Activated T-cell treated with anti-CD3 and anti-CD28 coated beads for 48 hours (primary cell): ENCODE data around the gene ERF.

Experiments
- DNase-seq: peaks from one replicate; pipeline ENCODE4 v3.0.0-alpha.2; 2020; ENCODE audit warnings: low read depth

ERF gene

DNA sequence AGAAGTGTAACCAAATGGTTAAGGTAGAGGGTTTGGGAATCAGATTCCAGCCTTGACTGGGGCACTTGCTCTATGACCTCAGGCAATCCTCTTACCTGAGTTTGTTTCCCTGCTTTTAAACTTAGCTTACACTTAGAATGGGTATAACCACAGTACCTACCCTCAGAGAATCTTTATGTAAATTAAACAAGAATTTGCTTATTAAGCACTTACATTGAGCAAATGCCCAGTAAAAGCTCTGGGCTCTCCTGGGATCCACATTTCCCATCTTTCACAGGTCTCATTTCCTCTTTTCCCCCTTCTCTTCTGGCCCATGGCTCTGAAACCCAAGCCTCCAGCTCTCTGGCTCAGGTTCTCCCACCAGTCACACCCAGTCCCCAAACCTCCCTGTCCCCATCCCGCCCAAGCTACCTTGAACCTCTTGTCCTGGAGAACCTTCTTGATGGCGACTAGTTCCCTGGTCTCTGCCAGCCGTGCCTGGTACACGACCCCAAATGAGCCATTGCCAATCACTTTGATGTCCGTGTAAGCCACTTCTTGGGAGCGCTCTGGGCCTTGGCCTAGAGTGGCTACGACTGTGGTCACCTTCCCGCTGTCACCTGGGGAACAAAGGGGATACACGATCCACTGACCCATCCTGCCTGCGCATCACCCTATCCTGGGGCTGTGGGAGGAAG is 15.2 kb downstream of the ERF start:
- no peak for DNase-seq

DNA sequence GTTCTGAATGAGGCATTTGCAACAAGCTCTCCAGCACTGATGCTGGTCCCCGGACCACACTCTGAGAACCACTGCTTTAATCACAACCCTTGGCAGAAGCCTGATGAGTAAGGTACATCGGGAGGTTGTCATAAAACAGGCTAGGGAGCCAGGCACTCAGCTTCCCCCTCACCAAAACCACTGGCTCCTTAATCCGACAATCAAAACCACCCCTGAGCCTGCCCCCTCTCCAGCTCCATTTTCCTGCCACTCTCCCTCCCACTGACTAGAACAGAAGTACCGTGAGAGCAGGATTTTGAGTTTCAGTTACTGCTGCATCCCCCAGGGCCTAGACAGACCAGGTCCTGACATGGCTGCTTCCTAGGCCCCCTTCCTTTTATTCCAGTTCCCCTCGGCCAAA is 19.7 kb downstream of the ERF start:
- no peak for DNase-seq

DNA sequence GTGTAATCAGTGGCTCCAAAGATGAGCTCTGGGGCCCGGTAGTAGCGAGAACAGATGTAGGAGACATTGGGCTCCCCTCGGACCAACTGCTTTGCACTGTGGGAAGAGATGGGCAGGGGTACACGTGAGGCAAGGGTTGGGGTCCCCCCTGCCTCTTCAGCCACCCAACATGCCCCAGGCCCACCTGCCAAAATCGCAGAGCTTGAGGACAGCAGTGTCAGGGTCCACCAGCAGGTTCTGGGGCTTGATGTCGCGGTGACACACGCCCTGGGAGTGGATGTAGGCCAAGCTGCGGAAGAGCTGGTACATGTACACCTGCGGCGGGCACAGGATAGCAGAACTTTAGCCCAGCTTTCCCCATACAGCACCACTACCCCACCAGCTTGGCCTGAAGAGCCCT is 20.6 kb downstream of the ERF start:
- no peak for DNase-seq

DNA sequence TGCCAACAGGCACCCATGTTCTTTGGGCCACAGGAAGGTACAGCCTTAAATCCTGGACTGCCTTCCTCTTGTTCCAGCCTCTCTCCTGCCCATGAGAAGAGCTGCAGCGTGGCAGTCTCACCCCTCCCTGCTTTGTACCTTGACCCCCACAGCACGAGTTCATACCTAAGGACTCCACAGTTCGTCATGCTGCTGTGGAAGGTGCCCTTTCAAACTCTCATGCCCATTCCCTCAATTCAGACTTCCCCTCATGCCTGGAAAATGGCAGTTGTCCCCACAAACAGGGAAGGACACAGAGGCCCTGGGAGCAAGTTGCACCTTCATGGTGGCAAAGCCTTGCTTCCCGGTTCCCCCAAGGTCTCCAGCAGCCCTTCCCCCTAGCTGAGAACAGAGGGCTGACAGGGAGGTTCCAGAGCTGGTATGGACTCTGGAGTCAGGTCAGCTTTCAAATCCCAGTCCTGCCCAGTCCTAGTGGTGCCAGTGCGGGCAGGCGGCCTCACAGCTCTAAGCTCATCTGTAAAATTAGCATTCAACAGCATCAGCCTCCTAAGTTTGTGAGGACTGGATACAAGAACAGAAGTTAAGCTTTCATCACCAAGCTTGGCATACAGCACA is 21.1 kb downstream of the ERF start:
- DNase-seq: no peak

DNA sequence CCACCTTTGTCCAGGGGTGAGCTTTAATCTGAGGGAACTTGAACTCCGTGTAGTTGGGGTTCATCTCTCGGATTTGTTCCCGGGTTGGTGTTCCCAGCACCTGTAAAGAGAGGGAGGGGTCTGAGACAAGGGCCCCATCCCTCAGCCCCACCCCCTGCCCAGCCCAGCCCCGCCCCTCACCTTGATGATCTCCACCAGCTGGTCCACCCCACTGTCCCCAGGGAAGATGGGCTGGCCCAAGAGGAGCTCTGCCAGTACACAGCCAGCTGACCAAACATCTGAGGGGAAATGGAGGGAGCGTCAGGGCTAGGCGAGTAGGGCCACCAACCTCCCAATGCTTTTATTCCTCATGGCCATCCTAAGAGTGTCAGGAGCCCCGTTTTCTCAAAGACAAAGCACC is 21.8 kb downstream of the ERF start:
- no peak for DNase-seq

DNA sequence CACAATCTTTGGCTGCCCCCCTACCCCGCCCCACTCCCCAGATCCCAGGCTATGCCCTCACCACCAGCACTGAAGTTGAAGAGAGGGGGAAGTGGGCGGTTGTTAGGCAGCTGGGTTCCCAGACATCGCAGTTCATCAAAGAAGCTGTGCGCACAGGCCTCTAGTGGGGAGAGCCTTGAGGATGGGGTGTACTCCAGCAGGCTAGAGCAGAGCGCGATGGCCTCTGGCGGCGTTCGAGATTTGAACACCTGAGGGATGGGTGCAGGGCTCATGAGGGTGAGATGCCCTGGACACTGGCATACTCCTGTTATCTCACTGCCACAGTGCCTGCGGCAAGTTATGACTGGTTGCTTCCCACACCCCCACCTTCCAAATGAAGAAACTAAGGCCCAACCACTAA is 22.5 kb downstream of the ERF start:
- no peak for DNase-seq

DNA sequence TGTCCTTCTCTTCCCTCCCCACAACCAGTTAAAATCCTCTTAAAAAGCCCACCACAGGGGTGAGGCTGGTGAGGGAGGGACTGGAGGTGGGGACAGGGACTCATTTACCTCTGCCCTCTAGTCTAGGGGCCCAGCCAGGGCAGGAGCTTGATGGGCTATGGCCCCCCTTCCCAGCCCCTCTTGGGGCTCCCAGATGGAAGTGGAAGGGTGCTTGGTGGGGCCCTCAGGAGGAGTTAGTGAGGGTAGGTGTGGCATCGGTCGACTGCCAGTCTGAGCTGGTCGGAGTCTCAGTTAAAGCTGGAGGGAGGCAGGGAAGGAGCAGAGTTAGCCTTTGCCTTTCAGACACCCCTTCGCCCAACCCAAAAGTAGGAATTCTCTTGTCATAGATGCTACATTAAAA is 24.4 kb downstream of the ERF start:
- no peak for DNase-seq

DNA sequence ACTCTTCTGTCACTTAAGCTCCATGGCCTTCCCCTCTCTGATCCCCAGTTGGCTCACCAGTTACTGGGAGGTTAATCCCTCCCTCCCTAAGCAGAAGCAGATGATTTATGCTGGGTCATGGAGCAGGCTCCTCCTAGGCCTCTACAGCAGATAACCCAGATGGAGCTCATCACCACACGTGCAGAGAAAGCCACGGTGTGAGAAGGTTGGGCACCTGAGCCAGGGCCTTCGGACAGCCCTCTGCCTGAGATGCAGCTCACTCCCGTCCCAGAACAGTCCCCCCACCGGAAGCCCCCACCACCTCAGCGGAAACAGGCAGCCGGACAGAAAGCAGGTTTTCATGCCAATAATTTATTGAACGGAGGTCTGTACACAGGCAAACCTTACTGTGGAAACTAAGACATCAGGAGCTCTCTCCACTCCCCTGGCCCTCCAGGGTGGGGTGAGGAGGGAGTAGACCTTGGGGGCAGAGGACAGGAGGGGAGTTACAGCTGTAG is 25.0 kb downstream of the ERF start:
- no peak for DNase-seq

DNA sequence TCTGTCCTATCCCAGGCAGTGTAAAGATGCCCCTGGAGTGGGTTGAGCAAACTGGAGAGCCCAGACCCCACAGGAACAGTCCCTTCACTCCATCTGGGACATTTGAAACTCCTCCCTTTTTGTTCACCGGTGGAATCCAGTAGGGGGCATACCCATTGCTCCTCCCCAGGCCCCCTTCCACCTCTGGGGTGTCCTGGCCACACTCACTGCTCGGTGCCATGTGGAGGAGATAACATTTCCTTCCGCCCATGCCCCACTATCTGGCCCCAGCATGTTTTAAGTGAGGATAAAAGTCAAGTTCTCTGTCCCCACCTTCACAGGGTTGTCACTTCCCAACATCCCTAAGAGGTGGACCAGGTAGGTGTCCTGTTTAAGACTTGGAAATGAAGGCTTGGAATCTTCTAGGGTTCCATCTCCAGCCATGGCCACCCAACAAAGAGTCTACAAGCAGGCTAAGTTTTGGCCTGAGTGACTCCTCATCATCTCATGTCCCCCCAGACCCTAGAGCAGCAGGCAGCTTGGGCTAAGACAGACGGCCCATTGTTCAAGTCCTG is 25.6 kb downstream of the ERF start:
- DNase-seq: no peak

DNA sequence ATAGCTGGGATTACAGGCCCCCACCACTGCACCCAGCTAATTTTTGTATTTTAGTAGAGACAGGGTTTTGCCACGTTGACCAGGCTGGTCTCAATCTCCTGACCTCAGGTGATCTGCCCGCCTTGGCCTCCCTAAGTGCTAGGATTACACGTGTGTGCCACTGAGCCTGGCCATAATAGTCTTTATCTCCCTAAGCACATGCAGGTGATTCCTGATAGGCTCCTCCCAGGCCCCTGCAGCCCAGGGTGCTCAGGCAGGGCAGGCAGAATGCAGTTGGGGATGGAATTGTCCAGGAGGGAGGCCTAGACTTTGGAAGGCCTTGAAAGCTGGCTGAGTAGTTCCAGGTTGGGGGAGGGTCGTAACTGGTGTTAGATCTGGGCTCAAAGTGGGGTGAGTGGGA is 26.3 kb downstream of the ERF start:
- no peak for DNase-seq

DNA sequence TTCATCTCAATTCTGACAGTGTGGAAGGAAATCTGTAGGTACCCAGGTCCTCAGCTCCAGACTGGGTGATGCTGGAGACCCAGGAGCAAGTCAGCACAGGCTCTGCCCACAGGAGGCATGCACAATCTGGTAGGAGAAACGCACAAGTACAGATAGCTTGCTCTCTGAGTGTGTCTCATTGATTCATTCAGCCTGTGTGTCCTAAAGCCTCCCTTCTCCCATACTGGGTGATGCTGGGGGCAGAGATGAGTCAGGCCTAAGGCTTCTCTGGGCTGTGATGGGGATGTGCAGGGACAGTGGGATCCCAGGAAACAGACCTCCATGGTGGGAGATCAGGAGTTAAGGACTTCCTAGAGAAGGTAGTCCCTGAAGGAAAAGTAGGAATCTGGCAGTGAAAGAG is 28.0 kb downstream of the ERF start:
- DNase-seq: no peak

DNA sequence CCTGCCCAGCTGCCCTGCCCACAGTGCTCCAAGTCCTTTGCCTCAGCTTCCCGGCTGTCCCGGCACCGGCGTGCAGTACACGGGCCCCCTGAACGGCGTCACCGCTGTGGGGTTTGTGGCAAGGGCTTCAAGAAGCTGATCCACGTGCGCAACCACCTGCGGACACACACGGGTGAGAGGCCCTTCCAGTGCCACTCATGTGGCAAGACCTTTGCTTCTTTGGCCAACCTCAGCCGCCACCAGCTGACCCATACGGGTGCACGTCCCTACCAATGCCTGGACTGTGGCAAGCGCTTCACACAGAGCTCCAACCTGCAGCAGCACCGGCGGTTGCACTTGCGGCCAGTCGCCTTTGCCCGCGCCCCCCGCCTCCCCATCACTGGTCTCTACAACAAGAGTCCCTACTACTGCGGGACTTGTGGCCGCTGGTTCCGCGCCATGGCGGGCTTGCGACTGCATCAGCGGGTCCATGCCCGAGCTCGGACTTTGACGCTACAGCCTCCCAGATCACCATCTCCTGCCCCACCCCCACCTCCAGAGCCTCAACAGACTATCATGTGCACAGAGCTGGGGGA is 29.1 kb downstream of the ERF start:
- DNase-seq: no peak

DNA sequence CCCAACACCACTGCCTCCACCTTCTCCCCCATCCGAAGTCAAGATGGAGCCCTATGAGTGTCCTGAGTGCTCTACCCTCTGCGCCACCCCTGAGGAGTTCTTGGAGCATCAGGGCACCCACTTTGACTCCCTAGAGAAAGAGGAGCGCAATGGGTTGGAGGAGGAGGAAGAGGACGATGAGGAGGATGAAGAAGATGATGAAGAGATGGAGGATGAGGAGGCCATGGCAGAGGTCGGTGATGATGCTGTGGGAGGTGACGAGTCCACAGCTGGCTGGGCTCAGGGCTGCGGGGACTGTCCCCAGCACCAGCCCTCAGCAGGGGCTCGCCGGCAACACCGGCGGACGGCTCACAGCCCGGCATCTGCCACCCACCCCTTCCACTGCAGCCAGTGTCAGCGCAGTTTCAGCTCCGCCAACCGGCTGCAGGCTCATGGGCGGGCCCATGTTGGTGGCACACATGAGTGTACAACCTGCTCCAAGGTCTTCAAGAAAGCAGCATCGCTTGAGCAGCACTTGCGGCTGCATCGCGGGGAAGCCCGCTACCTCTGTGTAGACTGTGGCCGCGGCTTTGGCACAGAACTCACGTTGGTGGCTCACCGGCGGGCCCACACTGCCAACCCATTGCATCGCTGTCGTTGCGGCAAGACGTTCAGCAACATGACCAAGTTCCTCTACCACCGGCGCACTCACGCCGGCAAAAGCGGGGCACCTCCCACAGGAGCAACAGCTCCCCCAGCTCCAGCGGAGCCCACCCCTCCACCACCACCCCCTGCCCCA is 29.8 kb downstream of the ERF start:
- no peak for DNase-seq

DNA sequence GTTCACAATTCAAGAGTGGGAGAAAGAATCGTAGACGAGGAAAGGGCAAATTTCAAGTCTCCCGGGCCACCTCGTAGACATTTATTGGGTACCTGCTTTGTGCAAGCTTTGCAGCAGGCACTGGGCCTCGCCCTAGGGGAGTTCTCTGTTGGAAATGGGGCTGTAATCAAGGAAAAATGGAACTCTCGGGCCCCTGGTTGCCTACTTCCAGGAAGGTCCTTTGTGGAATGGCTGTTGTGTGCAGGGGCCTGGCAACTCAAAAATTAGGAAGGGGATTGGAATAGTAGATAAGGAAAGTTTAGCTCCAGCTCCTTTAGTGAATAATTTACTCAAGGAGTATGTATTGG is 34.2 kb downstream of the ERF start:
- DNase-seq: no peak

DNA sequence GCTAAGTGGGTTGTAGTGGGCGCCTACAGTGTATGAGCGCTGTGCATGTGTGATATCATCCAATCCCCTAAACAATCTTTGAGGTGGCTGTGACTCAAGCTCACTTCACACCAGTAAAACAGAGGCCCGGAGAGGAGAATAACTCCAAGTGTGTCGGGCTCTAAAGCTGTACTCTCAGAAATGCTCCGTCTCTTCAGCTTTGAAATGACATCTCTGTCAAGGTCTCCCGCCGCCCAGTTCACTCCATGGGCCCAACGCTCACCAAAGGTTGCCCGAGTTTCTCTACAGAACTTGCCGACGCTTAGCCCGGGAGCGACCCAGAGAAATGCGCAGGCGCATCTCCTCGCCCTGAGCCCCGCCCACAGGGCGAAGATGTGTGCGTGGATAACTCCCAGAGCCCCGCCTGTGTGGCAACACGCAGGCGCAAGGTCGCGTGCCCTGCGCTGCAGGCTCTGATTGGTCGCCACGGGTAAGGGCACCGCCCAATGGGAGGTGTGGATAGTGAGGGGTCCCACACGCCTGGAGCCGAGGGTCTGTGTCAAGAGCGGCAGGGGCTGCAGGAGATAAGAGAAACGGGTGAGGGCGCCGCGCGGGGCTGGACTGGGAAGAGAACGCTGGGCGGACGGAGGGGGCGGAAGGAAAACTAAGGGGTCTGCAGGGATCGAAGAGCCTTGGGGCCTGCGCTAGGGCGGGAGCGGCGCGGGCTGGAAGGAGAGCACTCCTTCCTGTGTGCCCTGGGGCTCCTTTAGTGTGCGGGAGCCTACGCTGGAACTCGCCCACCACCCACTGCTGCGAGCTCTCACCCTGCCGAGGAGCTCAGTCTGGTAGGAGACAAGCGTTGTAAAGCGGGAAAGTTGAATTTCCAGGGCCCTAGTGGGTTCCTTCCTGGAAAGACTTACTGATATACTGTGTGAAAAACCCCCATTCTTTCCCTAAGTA is 34.8 kb downstream of the ERF start, which contains the start of gene ZNF526:
Gene ZNF526 (plus strand): TSS at position 501 of the 939 bp plus-strand sequence. CDS start 4,092 bp downstream, outside the sequence.
- DNase-seq: peak; percentile 96

DNA sequence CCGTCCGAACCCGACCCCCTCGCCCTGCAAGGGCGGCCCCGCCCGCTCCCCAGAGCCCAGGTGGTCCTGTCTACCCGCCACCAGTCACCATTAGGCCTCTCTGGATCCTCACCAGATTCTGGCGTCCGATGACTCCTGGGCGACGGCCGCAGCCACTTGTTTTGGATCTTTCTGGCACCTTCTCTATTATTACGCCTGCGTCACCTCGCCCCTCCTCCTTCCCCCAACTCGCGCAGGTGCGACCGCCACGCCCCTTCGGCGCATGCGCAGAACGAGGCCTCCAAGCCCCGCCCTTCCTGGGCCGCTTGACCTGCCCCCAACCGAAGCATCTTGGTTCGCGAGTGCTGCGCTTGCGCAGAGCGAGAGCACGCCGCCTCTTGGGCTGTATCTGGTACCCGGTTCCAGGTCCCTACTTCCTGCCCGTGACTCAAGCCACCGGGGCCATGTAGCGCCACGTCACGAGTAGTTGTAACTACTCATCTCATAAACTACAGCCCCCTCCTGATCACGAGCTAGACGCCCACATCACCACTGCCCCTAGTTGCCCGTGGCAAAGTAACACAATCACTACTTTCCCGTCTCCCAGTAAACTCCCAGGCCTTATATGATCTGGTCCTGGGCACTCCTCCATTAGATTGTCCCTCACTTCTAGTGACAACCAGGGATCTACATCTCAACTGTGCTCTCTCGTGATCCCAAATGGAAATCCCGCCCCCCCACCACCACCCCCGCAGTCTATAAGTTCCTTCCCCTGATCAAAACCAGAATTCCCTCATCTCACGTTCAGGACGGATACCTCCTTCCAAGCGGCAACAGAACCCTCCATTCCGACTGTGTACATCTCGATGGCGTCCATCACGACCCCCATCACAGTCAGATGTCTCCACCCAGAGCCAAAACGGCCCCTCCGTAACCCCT is 37.1 kb downstream of the ERF start, which contains the start of gene DEDD2:
Gene DEDD2 (minus strand): TSS at position 158 of the 918 bp plus-strand sequence. CDS start 670 bp downstream, outside the sequence.
- DNase-seq: peak; percentile 100

DNA sequence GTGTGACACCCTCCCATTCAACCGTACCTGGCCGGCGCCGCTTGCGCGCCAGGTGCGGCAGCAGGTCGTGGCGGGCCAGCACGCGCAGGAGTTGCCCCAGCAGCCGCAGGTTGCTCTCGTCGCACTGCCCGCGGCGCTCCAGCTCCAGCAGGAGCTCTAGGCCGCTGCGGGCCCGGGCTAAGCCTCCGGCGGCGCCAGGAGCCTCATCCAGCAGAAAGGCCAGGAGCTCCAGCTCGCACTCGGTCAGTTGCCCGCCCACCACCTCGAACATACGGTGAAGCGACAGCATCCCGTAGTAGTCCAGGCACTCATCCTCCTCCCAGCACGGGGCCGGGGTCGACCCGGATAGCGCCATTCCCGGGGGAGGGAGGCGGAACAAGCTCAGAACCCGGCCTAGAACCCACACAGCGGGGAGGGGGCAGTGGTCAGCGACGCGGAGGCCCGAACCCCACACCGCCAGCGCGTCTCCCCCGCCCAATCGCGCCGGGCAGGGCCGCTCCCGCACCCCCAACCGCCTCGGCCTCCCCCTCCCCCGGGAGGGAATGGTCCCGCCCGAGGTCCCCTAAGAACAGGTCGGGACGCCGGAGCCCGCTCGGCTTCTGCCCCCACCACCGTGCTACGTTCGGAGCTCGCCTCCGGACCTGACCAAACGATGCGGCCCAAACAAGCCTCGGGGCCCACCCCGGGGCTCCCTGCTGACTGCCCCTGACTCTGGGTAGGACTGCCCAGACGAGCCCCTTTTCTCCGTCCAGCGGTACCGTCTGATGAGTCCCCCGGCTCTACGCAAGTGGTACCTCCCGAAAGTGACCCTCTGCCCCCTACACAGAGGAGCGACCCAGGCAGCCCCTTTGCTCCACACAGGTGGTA is 38.0 kb downstream of the ERF start:
- DNase-seq: peak; percentile 27

DNA sequence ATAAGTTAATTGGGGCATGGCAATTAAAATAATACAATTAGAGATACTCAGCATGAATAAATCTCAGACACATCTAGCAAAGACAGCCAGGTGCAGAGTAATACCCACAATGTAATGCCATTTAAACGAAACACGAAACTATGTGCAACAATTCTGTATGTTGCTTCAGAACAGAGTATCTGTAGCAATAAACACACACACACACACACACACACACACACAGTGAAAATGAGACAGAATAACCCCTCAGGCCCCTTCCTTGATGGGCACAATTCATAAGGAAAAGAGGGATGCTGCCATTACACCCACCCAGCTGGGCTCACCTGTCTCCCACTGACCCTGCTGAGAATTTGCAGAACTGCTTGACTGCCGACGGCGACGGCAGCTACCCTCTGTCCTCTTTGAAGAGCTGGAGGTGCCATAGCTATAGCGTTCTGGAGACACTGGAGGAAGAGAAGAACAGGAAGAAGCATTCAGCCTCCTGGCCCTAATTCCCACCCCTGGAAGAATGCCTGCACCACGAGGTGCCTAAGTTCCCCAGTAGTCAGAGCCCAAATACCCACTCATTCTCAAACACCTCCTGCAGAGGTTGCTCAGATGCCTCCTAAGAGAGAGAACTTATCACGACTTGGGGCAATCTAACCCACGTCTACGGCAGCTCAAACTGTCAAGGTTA is 40.0 kb downstream of the ERF start:
- DNase-seq: no peak

DNA sequence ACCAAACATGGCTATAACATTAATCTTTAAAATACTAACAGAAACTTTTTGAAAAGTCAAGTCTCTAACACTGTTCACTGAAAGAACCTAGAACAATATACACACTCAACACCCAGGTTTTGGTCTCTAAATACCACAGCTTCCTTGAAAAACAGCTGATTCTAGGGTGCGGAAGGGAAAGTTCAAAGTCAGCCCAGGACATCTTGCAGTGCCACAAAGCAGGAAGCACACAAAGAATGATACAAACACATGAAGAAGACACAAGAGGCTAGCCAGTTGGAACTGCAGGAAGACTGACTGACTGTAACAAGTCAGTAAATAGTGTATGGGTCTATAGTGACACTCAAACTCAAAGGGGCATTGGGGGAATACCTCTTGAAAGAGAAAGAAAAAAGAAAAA is 42.0 kb downstream of the ERF start:
- DNase-seq: no peak
